ENCODE data around the gene ORAI3. TPM values are rescaled to one million over a fixed set of nuclear protein-coding genes. Genes with fewer than 3 reads are reported as not detected.

The ORAI3 gene
- total RNA-seq, 2 experiments from 2014 or later = 7.6 to 10.9 TPM

DNA sequence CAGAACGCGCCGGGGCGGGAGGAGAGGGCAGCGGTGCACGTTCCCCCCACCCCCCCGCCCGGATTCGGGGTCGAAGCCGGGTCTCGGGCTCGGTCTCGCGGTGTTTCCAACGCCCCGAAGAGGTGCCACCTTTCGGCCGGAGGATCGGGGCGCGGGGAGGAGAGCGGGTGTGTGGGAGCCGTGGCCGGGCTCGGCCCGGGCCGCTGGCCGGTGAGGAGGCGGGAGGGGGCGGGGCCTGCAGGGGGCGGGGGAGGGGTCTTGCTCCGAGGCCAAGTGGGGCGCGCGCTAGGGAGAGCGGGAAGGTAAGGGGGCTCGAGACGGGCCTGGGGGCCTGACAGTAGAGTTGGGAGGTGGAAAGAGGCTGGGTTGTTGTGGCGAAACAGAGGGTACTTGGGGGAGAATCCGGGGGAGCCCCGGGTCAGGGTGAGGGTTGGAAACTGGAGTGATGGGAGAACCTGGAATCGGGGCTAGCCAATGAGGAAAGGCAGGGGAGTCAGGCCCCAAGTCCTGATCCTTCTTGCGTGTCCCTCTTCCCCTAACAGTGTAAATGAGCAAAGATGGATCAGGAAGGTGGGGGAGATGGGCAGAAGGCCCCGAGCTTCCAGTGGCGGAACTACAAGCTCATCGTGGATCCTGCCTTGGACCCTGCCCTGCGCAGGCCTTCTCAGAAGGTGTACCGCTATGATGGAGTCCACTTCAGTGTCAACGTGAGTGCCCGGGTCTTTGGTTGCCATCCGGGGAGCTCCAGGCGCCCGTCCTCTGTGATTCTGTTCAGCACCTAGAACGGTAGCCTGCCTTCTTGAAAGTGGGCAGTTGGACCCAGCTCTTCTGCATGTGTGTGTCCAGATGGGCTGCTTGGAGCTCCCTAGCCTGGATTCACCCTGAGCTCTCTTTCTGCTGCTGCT is 9.6 kb downstream of the ORAI3 start:
- no peaks in the 10 kb centered on the region for H3K27me3 Mint-ChIP-seq
- DNase-seq = peak; percentile 49
- peaks cover 37% of the 10 kb centered on the region for H3K36me3 Mint-ChIP-seq (ENCODE audit: low read depth)
- no peaks in the 10 kb centered on the region for H3K9me3 Mint-ChIP-seq
- POLR2A ChIA-PET = interaction anchor here (0.6 to 2.4 kb wide), 11 partner anchors 9 to 299 kb away, joined by 3 to 10 read pairs (median 4); partner anchors contain the start of genes FUS, HSD3B7, KAT8 and ORAI3
- H3K4me1 Mint-ChIP-seq (ENCODE audit: low read depth) = peaks cover 37% of the 10 kb centered on the region
- no peak for ATAC-seq
- intact Hi-C loops (cut with micrococcal nuclease) = no loop called here
- TF ChIP-seq, protein P1, sequence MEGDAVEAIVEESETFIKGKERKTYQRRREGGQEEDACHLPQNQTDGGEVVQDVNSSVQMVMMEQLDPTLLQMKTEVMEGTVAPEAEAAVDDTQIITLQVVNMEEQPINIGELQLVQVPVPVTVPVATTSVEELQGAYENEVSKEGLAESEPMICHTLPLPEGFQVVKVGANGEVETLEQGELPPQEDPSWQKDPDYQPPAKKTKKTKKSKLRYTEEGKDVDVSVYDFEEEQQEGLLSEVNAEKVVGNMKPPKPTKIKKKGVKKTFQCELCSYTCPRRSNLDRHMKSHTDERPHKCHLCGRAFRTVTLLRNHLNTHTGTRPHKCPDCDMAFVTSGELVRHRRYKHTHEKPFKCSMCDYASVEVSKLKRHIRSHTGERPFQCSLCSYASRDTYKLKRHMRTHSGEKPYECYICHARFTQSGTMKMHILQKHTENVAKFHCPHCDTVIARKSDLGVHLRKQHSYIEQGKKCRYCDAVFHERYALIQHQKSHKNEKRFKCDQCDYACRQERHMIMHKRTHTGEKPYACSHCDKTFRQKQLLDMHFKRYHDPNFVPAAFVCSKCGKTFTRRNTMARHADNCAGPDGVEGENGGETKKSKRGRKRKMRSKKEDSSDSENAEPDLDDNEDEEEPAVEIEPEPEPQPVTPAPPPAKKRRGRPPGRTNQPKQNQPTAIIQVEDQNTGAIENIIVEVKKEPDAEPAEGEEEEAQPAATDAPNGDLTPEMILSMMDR (IDR thresholded peaks at IDR 0.05) = no peak
- H3K27ac Mint-ChIP-seq = peak overlapping the region; percentile 90
- CTCF ChIA-PET = interaction anchor here (0.6 to 1.3 kb wide), 7 partner anchors 14 to 136 kb away, joined by 3 to 5 read pairs (median 3); partner anchors contain the start of gene VKORC1
- H3K4me3 Mint-ChIP-seq = peak overlapping the region; percentile 89

DNA sequence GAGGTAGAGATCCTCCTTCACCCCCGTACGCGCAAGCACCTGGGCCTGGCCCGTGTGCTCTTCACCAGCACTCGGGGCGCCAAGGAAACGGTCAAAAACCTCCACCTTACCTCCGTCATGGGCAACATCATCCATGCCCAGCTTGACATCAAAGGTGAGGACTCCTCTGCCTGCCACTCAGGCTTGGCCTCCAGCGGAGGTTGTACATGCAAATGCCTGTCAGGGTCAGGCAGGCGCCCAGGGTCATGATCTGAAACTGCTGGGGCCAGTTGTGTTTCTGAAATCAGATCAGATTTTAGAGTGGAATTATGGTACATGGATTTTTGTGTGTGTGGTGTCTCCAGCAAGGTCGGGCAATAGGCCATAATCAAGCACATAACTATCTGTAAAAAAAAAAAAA is 12.5 kb downstream of the ORAI3 start:
- Mint-ChIP-seq H3K9me3 (no peaks in the 10 kb centered on the region), H3K36me3 (ENCODE audit: low read depth) (peaks cover 54% of the 10 kb centered on the region), H3K27ac (no peak overlapping the region), H3K27me3 (no peaks in the 10 kb centered on the region), H3K4me1 (ENCODE audit: low read depth) (peaks cover 28% of the 10 kb centered on the region), H3K4me3 (no peak overlapping the region)
- CTCF ChIA-PET = interaction anchor here (1.4 to 2.2 kb wide), 2 partner anchors 23 to 267 kb away, joined by 5 to 7 read pairs; partner anchors contain the start of gene HSD3B7
- intact Hi-C loops (cut with micrococcal nuclease) = no loop called here
- no peak for ATAC-seq
- POLR2A ChIA-PET = interaction anchor here (2.0 kb wide), 1 partner anchor 218 kb away, joined by 6 read pairs; the partner anchor contains the start of gene FUS
- no peak for DNase-seq
- TF ChIP-seq, protein P1 (IDR thresholded peaks at IDR 0.05) = no peak

DNA sequence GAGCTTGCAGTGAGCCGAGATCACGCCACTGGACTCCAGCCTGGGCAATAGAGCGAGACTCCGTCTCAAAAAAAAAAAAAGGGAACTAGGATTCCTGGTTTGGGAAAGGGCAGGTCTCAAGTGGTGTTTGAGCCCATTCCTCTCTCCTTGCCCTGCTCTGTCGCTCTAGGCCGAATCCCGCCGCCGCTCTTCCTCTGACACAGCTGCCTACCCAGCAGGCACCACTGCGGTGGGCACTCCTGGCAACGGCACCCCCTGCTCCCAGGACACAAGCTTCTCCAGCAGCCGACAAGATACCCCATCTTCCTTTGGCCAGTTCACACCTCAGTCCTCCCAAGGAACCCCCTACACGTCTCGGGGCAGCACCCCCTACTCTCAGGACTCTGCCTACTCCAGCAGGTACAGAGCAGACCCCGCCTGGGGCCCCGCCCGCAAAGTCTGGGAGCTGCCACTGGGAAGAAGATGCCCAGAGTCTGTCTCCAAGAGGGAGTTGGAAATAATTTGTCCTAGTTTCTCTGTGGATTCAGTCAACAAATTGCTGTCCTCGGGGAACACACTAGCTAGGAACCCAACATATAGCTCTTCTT is 15.2 kb downstream of the ORAI3 start:
- DNase-seq (no peak), ATAC-seq (no peak)
- Mint-ChIP-seq H3K4me1 (ENCODE audit: low read depth) (peaks cover 18% of the 10 kb centered on the region), H3K9me3 (no peaks in the 10 kb centered on the region), H3K36me3 (ENCODE audit: low read depth) (peaks cover 63% of the 10 kb centered on the region), H3K27me3 (no peaks in the 10 kb centered on the region), H3K27ac (no peak overlapping the region), H3K4me3 (no peak overlapping the region)
- TF ChIP-seq, protein P1 (IDR thresholded peaks at IDR 0.05) = no peak
- ChIA-PET POLR2A (interaction anchor here (0.8 to 1.6 kb wide), 5 partner anchors 13 to 222 kb away, joined by 3 to 5 read pairs (median 3); partner anchors contain the start of genes FUS and ZNF668), CTCF (no interaction called here)
- intact Hi-C loops (cut with micrococcal nuclease) = no loop called here

DNA sequence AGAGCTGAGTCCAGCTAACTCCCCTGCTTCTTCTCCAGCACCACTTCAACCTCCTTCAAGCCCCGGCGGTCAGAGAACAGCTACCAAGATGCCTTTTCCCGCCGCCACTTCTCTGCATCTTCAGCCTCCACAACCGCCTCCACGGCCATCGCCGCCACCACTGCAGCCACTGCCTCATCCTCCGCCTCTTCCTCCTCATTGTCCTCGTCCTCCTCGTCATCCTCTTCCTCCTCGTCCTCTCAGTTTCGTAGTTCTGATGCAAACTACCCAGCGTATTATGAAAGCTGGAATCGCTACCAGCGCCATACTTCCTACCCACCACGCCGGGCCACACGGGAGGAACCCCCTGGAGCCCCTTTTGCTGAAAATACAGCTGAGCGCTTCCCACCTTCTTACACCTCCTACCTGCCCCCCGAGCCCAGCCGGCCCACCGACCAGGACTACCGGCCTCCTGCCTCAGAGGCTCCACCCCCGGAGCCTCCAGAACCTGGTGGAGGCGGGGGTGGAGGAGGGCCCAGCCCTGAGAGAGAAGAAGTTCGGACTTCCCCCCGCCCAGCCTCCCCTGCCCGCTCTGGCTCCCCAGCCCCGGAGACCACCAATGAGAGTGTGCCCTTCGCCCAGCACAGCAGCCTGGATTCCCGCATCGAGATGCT is 15.8 kb downstream of the ORAI3 start:
- Mint-ChIP-seq H3K27me3 (no peaks in the 10 kb centered on the region), H3K27ac (no peak overlapping the region), H3K4me3 (no peak overlapping the region), H3K9me3 (no peaks in the 10 kb centered on the region), H3K36me3 (ENCODE audit: low read depth) (peaks cover 62% of the 10 kb centered on the region), H3K4me1 (ENCODE audit: low read depth) (peaks cover 11% of the 10 kb centered on the region)
- DNase-seq (no peak), ATAC-seq (no peak)
- CTCF ChIA-PET = no interaction called here
- POLR2A ChIA-PET = interaction anchor here (1.4 to 1.6 kb wide), 5 partner anchors 12 to 221 kb away, joined by 3 to 5 read pairs (median 3); partner anchors contain the start of genes FUS, HSD3B7 and ZNF668
- TF ChIP-seq, protein P1 (IDR thresholded peaks at IDR 0.05) = no peak
- intact Hi-C loops (cut with micrococcal nuclease) = no loop called here
